GM10266 (cell line): ENCODE data around the gene WRNIP1.

Source experiments
- DNase-seq: peaks from one replicate; pipeline ENCODE4 v3.0.0; 2012; ENCODE audit errors: extremely low spot score
- TF ChIP-seq, protein P1 (sequence below): IDR thresholded peaks from 2 replicates; pipeline ENCODE4 v1.5.1; 2012; ENCODE audit warnings: mild to moderate bottlenecking, low read depth; ENCODE audit not compliant: control insufficient read depth, insufficient read depth; ENCODE audit errors: missing control alignments

WRNIP1 gene

DNA sequence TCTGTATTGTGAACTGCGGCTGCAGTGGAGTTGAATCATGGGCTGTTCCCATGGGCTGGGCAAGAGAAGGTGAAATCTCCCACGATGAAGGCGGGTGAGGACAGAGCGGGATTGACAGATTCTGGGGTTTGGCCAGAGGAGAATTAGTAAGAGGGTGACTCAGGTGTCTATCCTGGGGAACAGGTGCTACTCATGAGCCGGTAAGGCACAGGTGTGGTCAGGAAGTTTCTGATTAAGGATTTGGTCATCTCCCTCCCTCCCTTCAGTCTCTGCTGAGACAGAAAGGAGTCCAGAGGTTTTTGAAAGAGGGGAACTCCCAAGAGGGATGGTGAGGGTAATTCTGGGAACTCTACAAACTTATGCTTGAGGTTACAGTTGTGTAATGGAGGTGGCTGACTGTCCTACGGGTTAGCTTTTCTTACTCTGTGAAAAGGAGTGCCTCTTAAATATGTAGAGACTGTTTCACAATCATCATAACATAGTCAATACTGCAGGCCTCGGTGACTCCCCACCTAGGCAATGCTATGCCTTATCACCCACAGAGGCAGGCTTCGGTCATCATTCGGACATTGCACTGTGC lies 45.0 kb downstream of the WRNIP1 start:
- DNase-seq, result no peak

DNA sequence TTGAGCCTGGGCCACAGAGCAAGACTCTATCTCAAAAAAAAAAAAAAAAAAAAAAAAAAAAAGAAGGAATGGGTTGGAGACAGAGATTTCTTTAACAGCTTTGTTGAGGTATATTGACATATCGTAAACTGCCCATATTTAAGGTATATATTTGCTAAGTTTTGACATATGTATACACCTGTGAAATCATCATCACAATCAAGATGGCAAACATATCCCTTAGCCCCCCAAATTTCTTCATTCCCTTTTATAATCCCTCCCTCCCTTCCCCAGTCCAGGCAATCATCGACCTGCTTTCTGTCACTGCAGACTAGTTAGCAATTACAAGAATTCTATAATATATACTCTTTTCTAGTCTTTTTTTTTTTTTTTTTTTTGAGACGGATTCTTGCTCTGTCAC lies 47.5 kb downstream of the WRNIP1 start:
- TF ChIP-seq, protein P1, sequence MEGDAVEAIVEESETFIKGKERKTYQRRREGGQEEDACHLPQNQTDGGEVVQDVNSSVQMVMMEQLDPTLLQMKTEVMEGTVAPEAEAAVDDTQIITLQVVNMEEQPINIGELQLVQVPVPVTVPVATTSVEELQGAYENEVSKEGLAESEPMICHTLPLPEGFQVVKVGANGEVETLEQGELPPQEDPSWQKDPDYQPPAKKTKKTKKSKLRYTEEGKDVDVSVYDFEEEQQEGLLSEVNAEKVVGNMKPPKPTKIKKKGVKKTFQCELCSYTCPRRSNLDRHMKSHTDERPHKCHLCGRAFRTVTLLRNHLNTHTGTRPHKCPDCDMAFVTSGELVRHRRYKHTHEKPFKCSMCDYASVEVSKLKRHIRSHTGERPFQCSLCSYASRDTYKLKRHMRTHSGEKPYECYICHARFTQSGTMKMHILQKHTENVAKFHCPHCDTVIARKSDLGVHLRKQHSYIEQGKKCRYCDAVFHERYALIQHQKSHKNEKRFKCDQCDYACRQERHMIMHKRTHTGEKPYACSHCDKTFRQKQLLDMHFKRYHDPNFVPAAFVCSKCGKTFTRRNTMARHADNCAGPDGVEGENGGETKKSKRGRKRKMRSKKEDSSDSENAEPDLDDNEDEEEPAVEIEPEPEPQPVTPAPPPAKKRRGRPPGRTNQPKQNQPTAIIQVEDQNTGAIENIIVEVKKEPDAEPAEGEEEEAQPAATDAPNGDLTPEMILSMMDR, result no peak
- no peak for DNase-seq

More for the DNA sequence above, 45.0 kb downstream of the WRNIP1 start:
- TF ChIP-seq, protein P1, result no peak

DNA sequence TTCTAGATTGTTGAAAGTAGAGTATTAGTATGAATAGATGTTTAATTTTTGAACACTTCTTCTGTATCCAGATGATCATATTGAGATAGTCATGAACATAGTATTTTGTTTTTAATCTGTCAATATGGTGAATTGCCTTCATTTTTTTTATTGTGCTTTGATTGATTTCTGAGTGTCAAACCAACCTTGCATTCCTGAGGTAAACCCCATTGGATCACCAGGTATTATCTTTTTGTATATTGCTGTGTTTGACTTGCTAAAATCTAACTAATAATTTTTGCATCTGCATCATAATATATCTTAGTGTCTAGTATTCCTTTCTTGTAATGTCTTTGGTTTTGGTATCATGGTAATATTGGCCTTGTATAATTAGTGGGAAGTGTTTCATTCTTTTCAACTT lies 51.0 kb downstream of the WRNIP1 start:
- TF ChIP-seq, protein P1, result no peak
- DNase-seq, result no peak

DNA sequence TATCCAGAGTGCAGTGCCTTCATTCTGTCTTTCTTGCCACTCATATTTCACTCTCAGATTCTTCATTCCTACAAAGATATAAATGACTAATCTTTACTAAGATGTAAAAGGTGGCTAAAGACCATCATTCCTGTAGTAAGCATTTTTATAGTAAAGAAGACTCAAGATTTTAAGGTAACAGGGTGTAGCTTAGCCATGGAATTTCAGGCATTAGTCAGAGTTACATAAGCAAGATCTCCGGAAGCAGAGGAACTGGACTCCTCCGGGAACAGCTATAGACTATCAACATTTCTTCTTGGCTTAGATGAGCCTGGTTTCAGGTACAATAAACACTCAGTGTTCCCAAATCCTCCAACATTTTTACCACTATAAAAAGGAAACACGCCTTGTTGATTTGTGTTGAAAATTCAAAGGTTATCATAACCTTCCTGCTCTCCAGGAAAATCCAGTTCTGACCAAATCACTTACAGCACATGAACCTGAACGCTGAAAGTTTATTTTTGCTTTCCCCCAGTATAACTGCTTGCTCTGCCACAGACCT lies 52.8 kb downstream of the WRNIP1 start:
- TF ChIP-seq, protein P1, result no peak
- DNase-seq, result no peak

DNA sequence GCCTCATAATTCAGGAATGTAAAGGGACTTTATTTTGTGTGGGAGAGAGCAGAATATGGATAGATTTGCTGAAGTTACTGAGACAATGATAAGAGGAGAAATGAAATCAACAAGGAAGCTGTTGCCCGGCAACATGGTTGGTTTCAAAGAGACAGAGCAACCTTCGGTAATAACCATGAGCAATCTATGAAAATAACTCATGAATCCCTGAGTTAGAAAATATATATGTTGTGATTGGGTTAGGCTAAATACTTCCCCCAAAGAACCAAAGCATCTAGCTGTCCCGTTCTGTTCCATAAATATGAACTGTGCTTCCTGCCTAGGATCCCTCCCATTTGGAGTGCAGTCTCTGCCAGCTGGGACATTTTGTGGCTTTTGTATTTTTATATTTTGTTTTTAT lies 53.4 kb downstream of the WRNIP1 start:
- no peak for DNase-seq
- TF ChIP-seq, protein P1, result no peak

DNA sequence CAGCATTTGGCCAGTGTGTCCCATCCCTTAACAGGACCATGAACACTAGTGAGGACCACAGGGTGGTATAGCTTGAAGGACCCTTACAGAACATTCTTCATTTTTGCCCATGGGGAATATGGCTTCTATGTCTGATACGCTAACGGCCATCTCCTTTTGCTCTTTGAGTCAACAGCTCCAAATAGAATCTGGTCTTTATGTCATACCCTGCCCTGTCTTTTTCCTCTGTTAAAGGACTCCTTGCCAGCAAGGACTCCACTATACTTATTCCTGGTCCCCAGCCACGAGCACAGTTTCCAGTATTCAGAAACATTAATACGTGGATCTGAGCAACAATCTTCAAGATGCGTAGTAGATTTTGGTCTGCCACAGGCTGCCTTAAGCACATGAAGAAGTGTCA lies 53.9 kb downstream of the WRNIP1 start:
- TF ChIP-seq, protein P1, result no peak
- no peak for DNase-seq

DNA sequence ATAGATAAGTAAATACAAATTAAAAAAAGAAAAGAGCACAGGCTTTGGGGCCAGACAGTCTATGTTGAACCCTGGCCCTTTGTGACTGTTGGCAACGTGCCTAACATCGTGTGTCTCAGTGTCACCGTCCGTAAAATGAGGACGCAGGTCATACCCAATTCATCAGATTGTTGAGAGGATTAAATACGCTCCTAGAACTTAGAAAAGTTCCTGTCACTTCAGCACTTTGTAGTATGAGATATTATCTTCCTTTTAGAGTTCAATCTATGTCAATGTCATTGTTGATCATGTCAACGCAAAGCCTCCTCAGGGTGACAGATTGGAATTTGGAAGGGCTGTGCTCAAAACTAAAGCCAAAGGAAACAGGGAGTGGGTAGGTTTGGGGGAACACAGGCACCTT lies 54.8 kb downstream of the WRNIP1 start:
- no peak for DNase-seq
- TF ChIP-seq, protein P1, result no peak
